Uterus (tissue), 4 donors: ENCODE data around the gene KCNJ11. TPM values are rescaled to one million over a fixed set of nuclear protein-coding genes. Genes with fewer than 3 reads are reported as not detected.
A peak's percentile ranks its signal among the peaks of the same experiment; 100 is the strongest.
"Not testable (repeated sequence)": the region's sequence is repeated elsewhere in the genome, so short reads cannot be mapped to it uniquely, and the experiment has no call there.

Experiments used
- DNase-seq, 2 donors: peaks; one replicate each; pipeline ENCODE4 v3.0.0-alpha.2; 2019 to 2020
- H3K27ac ChIP-seq, 2 donors: fragments of 200-600 bp; sonication (generic); 1 replicate in 1 of 2; 2 replicates in 1 of 2; pipeline ENCODE4 v1.5.1; 2016 to 2018
- H3K27me3 ChIP-seq, 2 donors: fragments of 200-600 bp; sonication (generic); one replicate each; pipeline ENCODE4 v1.5.1; 2018 to 2019; ENCODE audit warnings: control low read depth in 1 of 2
- H3K36me3 ChIP-seq, 2 donors: fragments of 200-600 bp; sonication (generic); one replicate each; pipeline ENCODE4 v1.5.1; 2019; ENCODE audit warnings: control low read depth in 1 of 2
- H3K4me1 ChIP-seq, 2 donors: fragments of 200-600 bp; sonication (generic); one replicate each; pipeline ENCODE4 v1.5.1; 2018 to 2019; ENCODE audit warnings: control low read depth in 1 of 2
- H3K4me3 ChIP-seq, 2 donors: fragments of 200-600 bp; sonication (generic); 1 replicate in 1 of 2; 2 replicates in 1 of 2; pipeline ENCODE4 v1.5.1; 2018 to 2019; ENCODE audit warnings: mild to moderate bottlenecking in 1 of 2
- H3K9me3 ChIP-seq, 2 donors: fragments of 200-600 bp; sonication (generic); one replicate each; pipeline ENCODE4 v1.5.1; 2019; ENCODE audit warnings: control low read depth in 1 of 2
- POLR2A ChIP-seq, 2 donors: fragments of 450-650 bp; IDR thresholded peaks; one replicate each; pipeline ENCODE4 v1.6.1; 2016; ENCODE audit warnings: antibody characterized with exemption in 2 of 2, mild to moderate bottlenecking in 1 of 2, moderate library complexity in 1 of 2
- intact Hi-C: fragments of 100-400 bp; cut with DNase I; formaldehyde crosslinking; loops from one replicate; pipeline ENCODE4 v1.15.1; 2023; ENCODE audit warnings: low total_unique reads
- total RNA-seq, 4 donors: library from RNA; depleted of rRNA in 3 of 4; stranded (reverse); fragments of >200 nt in 3 of 4; gene quantifications; one replicate each; pipeline versions ENCODE4 v1.1.0 to v1.2.4, GENCODE V29; 2014 to 2023
- TF ChIP-seq, protein P1 (sequence below), 4 experiments: fragments of 200-600 bp in 2 of 4; fragments of 450-650 bp in 2 of 4; sonication (generic) in 2 of 4; IDR thresholded peaks; one replicate each; pipeline ENCODE4 v1.5.1; 2016 to 2019; ENCODE audit warnings: antibody characterized with exemption in 4 of 4, mild to moderate bottlenecking in 2 of 4, moderate library complexity in 1 of 4
- donor health status: DM: yes; HTN: yes; CAD: no.

KCNJ11 gene
- total RNA-seq, 4 donors from 2014 or later, result 0.83 to 3.9 TPM; not detected in 2

DNA sequence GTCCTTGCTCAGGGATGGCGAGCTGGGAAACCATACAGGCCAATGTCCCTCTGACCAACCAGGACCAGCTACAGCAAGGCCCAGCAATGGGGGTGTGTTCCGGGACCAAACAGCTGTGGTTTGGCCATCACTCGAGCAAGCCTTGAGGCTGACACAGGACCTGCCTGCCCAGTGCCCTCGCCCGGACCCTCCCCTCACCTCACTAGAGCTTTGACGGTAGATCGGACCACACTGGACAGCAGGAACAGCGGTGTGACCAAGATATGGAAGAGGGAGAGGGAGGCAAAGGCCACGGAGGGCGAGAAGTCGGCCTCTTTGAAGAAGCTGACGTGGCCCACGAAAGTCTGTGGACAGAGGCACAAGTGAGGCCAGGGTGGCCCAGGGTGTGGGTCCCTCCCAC is 42.2 kb upstream of the KCNJ11 start:
- intact Hi-C loops, result no loop called here
- TF ChIP-seq, protein P1, sequence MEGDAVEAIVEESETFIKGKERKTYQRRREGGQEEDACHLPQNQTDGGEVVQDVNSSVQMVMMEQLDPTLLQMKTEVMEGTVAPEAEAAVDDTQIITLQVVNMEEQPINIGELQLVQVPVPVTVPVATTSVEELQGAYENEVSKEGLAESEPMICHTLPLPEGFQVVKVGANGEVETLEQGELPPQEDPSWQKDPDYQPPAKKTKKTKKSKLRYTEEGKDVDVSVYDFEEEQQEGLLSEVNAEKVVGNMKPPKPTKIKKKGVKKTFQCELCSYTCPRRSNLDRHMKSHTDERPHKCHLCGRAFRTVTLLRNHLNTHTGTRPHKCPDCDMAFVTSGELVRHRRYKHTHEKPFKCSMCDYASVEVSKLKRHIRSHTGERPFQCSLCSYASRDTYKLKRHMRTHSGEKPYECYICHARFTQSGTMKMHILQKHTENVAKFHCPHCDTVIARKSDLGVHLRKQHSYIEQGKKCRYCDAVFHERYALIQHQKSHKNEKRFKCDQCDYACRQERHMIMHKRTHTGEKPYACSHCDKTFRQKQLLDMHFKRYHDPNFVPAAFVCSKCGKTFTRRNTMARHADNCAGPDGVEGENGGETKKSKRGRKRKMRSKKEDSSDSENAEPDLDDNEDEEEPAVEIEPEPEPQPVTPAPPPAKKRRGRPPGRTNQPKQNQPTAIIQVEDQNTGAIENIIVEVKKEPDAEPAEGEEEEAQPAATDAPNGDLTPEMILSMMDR (IDR thresholded peaks at IDR 0.05), result no peak
- no peak for TF ChIP-seq POLR2A (IDR thresholded peaks at IDR 0.05)

DNA sequence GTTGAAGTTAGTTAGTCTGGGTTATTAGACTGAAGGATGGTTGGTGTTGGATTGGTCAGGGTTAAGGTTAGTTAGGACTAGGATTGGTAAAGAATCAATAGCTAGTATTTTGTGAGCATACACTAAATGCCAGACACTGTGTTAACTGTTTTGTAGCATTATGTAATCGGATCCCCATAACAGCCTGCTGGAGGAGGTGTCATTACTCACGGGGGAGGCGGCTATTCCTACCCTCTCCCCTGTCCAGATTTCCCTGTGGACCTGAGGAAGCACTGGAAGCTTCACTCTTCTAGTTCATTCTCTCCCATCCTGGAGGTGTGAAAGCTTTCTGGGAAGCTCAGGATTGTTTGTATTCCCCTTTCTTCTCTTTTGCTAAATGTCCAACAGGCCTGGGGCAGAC is 40.5 kb upstream of the KCNJ11 start:
- Histone ChIP-seq H3K36me3 (no peaks in the 10 kb centered on the region), H3K9me3 (no peaks in the 10 kb centered on the region), H3K27me3 (no peaks in the 10 kb centered on the region), H3K4me3 (no peak overlapping the region), H3K4me1 (no peaks in the 10 kb centered on the region), H3K27ac (no peak overlapping the region)
- DNase-seq, result no peak
- TF ChIP-seq POLR2A (IDR thresholded peaks at IDR 0.05), result no peak
- TF ChIP-seq, protein P1 (IDR thresholded peaks at IDR 0.05), result no peak
- intact Hi-C loops, result no loop called here

More for the DNA sequence above, 42.2 kb upstream of the KCNJ11 start:
- no peaks in the 10 kb centered on the region for H3K9me3 ChIP-seq
- DNase-seq, result no peak
- H3K27me3 ChIP-seq, result no peaks in the 10 kb centered on the region
- no peaks in the 10 kb centered on the region for H3K4me1 ChIP-seq
- H3K4me3 ChIP-seq, result no peak overlapping the region
- no peaks in the 10 kb centered on the region for H3K36me3 ChIP-seq
- H3K27ac ChIP-seq, result peak overlapping the region; percentile 23 to 51

DNA sequence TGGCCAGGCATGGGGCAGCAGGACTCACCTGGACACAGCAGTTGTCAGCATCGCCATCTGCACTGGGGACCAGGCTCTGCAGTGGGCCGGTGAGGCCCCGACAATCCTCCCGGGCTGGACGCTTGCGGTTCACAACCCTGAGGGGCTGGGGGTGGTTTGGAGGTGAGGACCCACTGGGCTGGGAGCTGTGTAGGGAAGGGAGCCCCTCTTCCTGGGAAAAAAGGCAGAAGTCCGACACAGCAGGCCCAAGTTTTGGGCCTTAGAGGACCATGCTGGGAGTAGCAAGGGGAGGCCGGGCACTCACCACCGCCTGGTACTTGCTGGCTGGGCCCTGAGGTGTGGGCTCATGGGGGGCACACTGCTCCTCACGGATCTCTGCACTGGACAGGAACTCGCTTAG is 39.8 kb upstream of the KCNJ11 start:
- Histone ChIP-seq H3K27ac (no peak overlapping the region), H3K4me3 (no peak overlapping the region), H3K4me1 (no peaks in the 10 kb centered on the region), H3K27me3 (no peaks in the 10 kb centered on the region), H3K36me3 (no peaks in the 10 kb centered on the region), H3K9me3 (no peaks in the 10 kb centered on the region)
- DNase-seq, result no peak
- TF ChIP-seq, protein P1 (IDR thresholded peaks at IDR 0.05), result no peak
- TF ChIP-seq POLR2A (IDR thresholded peaks at IDR 0.05), result no peak
- intact Hi-C loops, result no loop called here

DNA sequence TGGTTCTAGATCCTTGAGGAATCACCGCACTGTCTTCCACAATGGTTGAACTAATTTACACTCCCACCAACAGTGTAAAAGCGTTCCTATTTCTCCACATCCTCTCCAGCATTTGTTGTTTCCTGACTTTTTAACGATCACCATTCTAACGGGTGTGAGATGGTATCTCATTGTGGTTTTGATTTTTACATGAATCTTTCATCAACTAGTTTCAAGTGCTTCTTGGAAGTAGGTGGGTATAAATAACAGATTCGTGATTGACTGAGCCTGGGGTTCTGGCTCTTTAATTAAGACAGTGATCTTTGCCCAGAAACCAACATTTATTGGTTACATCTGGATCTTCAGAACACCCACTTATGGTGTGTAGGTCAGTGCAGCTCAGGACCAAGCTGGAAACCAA is 37.8 kb upstream of the KCNJ11 start:
- H3K27me3 ChIP-seq, H3K4me1 ChIP-seq, H3K36me3 ChIP-seq, H3K4me3 ChIP-seq, DNase-seq, intact Hi-C loops, H3K27ac ChIP-seq, H3K9me3 ChIP-seq: not testable (repeated sequence)

DNA sequence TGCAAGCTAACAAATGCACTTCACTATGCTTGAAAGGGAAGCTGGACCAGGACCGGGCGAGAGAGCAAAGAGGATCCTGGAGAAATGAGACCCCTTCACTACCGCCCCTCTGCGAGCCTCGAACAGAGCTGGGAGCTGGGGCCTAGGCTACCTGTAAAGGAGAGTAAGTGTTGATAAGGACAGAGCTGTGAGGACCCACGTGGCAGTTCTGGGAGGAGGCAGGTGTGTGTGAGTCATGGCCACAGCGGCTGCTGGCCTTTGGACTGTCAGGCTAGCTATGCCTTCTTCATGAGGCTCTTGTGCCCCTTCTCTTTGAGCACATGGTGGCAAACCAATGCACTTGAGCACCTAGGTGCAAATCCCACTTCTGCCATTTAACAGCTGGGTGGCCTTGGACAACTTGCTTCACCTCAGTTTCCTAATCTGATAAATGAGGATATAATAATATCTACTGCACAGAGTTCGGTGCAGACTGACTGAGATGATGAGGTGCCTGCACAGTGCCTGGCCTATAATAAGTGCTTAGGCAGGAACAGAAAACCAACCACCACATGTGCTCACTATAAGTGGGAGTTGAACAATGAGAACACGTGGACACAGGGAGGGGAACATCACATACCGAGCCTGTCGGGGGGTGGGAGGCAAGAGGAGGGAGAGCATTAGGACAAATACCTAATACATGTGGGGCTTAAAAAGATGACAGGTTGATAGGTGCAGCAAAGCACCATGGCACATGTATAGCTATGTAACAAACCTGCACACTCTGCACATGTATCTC is 35.3 kb upstream of the KCNJ11 start:
- Histone ChIP-seq H3K27ac (no peak overlapping the region), H3K4me1 (no peaks in the 10 kb centered on the region), H3K4me3 (no peak overlapping the region), H3K36me3 (no peaks in the 10 kb centered on the region), H3K27me3 (no peaks in the 10 kb centered on the region), H3K9me3 (no peaks in the 10 kb centered on the region)
- no peak for DNase-seq
- intact Hi-C loops, result no loop called here
- TF ChIP-seq POLR2A (IDR thresholded peaks at IDR 0.05), result no peak
- TF ChIP-seq, protein P1 (IDR thresholded peaks at IDR 0.05), result no peak
